ENCODE results near the gene GIPC3.

GIPC3 gene

GRCh38 chr19:3638208-3639193, 53.2 kb downstream of the GIPC3 start:
- no peak for DNase-seq (ENCODE audit: low spot score)

GRCh38 chr19:3639479-3639878, 54.2 kb downstream of the GIPC3 start:
- DNase-seq (ENCODE audit: low spot score), result no peak

- no peak for DNase-seq (ENCODE audit: low spot score)
These were observed 56.4 kb downstream of the GIPC3 start for GRCh38 chr19:3641515-3642269.

GRCh38 chr19:3642296-3642695, 57.0 kb downstream of the GIPC3 start:
- DNase-seq (ENCODE audit: low spot score), result no peak

All from CD4-positive, alpha-beta T cell treated with Interleukin-2 at 100 ng/mL for 4 hours (primary cell).